ENCODE measurements around the gene RER1.

RER1 gene

DNA sequence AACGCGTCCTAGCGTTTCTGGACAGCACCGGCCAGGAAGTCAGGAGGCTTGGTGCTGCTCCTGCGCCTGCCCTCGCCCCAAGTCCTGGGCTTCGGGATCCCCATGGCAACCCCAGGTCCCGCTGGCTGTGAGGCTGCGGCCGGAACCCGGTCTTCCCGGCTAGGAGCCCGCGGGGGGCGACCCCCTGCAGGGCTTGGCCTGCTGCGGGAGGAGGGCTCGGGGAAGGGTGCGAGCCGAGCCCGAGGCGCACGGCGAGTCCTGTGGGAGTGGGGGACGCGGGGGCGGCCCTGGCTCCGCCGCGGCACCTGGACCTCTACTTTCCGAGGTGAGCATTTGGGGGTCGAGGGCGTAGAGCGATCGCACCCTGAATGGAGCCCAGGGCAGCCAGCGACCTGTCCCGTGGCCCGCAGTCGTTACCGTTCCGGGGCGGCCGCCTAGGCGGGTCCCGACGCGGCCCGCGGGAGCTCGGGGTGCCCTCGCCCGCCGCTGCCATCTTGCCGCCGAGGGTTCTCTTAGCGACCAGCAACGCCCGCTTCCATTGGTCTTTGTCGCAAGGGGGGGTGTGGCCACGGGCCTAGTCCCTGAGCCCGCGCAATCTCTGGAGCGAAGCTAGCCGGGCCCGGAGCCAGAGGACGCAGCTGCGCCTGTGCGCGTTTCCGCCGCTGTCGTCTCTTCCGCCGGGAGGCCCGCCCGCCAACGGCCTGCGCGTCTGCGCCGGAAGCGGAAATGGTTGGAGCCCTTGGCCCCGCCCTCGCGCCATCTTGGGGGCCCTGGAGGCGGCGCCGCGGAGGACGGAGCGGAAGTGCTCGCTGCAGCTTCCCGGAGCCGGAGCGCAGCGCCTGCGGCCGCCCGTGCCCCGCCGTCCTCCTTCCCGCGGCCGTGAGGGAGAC, at the start of gene RER1, which contains the start of gene MORN1:
TSS of gene RER1 (plus strand) at position 801 of the 890 bp plus-strand sequence. CDS start 3,950 bp downstream, outside the sequence.
TSS of gene MORN1 (minus strand) at position 514 of the 890 bp plus-strand sequence. CDS start at position 493, 21 bp downstream.
- DNase-seq = peak; percentile 99

- DNase-seq = no peak
Measured at GRCh38 chr1:2342384-2343022, 49.1 kb upstream of the RER1 start.

GRCh38 chr1:2343023-2343935, 48.4 kb upstream of the RER1 start:
- no peak for DNase-seq

GRCh38 chr1:2344121-2344681, 47.4 kb upstream of the RER1 start:
- DNase-seq = no peak

DNA sequence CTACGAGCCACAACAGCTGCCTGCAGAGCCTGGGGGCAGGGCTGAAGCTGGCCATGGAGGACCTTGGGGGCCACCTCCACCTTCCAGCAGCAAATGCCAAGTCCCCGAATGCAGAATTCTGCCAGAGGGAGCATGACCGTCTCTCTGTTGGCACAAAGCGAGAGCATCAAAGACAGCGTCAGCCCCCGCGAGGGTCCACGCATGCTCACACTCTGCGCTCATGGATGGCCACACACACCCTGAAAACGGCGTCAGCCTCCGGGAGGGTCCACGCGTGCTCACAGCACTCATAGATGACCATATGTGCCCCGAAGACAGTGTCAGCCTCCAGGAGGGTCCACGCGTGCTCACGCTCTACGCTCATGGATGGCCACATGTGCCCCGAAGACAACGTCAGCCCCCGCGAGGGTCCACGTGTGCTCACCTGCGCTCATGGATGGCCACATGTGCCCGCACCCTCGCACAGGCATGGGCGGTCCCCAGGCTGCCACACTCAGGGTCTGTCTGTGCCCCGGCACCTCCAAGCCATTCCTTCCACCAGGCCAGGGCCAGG, 46.8 kb upstream of the RER1 start:
- DNase-seq = no peak

- DNase-seq = no peak
Measured at GRCh38 chr1:2345297-2346075, 46.2 kb upstream of the RER1 start.

GRCh38 chr1:2346691-2347408, 44.8 kb upstream of the RER1 start:
- no peak for DNase-seq

- DNase-seq = no peak
Measured at GRCh38 chr1:2347409-2347785, 44.2 kb upstream of the RER1 start.

- no peak for DNase-seq
Measured at GRCh38 chr1:2347896-2348295, 43.7 kb upstream of the RER1 start.

DNA sequence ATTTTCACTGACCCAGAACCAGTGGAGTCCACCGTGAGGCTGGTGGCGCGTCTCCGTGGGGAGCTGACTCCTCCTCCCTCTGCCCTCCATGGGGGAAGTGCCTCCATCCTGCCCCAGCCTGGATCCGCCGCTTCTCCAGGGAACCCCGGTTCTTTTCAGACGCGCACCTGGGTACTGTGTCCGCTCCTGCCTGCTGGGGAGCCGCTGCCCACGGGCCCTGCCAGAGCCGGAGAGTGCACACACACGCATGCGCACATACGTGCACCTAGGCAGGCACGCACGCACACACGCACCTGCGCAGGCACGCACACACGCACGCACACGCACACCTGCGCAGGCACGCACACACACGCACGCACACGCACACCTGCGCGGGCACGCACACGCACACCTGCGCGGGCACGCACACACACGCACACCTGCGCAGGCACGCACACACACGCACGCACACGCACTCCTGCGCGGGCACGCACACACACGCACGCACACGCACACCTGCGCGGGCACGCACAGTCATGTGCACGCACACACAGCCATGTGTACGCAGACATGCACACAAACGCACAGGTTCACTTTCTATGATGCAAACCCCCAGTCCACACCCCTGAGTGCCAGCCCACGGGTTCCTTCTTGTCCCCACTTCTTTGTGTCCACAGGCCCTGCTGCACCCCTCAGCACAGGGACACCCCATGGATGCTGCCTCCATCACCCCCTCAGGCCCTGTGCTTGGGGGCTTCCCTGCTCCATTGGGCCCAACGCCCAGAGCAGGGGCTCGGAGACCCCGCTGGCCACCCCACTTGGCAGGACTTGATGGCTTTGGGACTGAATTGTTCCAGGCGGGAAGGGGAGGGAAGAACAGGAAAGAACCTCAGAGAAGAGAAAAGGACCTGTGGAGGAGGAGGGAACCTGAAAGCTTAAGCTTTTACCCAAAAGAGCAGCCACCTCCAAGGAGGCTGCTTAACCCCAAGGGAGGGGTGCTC, 43.0 kb upstream of the RER1 start:
- no peak for DNase-seq

GRCh38 chr1:2349806-2350205, 41.8 kb upstream of the RER1 start:
- DNase-seq = no peak

DNA sequence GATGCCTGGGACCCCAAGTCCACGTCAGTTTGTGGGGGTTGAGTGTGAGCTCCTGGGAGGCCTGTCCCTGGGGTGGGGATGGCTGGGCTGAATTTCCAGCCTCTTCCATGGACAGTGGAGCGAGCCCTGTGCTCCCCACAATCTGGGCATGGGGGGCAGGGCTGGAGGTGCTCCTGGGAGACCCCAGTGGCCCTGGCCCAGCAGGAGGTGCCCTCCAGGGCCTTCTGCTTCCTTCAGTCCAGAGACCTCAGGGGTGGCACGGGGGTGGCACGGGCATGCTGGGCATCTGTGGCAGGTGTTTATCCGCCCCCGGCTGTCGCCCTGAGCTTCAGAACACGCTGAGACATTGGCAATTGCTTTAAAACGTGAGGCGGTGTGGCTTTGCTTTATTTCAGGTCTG, 41.1 kb upstream of the RER1 start:
- no peak for DNase-seq

DNA sequence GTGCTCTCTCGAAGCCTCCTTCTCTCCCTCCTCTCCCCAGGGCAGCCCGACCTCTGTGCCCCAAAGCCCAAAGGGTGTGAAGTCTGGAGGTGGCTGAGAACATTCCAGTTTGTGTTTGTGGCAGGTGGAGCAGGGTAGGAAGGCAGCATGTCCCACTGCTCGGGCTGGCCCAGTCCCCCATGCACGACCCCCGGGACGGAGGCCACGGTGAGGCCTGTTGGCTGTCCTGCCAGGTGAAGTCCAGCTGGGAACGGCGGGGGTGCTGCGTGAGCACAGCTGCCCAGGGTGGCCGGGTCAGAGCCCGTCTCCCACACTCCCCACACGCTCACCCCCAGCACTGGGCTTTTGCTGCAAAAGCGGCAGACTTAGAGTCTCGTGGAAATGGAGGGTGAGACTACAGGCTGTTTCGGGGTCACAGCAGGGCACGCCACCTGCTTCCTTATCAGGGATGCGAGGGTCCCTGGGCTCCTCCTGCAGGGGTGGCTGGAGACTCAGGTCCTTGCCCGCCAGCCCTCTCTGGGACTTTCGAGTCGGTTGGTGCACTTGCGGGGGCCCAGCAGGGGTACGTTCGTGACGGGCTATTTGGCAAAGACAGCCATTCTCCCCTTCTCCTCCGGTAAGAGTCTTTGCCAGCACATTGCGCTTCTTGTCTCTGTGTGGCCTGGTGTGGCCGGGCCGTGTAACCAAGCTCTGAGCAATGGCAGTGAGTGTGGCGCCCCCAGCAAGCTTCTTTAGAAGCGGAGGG, 40.6 kb upstream of the RER1 start:
- no peak for DNase-seq

DNA sequence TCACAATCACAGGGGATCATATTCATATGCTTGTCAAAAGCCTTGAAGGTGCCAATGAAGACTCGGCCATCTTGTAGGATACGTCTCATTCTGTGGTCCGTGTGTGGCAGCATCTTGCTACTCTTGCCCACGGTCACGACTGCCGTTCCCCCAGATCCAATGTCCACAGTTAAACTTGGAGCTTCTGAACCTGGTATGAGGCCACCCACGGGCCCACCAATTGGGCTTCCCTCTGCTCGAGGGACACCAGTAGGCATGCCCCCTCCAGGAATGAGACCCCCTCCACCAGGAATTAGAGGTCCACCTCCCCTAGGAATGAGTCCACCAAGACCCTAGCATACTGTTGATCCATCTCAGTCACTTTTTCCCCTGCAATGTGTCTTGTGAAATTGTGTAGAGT, 39.9 kb upstream of the RER1 start:
- no peak for DNase-seq

DNA sequence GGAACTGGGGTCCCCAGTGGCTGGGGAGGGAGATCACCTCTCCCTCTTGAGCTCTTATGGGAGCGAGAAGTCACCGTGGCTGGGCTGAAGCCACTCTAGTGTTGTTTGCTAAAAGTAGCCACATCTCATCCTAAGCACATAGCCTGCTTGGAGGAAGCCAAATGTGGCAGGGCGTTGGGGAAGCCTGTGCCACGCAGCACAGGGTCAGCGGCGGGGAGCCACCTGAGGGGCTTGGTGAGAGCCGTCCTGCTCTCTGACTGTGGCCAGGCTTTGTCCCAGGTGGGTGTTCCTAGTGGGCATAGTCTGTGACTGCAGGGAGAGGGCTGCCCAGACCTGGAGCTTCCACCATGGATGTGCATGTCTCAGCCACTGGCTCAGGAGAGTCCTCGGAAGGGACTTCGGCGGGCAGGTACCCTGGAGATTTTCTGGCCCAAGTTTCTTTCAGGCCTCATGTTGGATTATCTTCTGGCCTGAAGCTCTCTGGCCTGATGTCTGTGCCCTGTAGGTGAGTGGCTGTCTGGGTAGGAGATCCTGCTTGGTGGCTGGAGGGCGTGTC, 39.2 kb upstream of the RER1 start:
- DNase-seq = no peak

DNA sequence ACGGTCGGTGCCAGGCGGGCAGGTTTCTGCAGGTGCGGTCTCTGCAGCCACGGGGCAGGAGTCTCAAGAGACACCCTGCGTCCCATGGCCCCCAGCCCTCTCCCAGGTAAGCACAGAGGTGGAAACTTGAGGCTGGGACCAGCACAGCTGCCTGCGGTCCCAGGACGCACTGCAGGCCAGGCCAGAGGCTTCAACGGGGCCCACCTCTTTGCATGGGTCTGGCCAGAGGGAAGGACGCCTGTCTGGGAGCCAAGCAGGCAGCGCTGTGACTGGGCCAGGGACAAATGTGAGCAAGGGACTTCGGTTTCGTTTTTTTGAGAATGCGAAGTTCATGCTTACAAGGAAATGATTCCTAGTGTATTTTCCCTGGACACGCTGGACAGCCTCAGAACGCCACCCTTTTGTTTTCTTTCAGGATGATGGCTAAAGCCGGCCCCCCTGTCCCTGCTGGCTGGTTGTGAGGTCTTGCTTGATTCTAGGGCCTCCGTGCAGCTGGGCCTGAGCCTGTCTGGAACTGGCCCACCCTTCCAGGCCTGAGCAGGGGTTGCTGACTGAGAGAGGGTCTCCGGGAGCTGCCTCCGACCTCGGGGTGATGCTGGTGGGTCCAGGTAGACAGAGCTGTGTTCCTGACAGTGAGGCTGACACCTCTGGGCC, 38.6 kb upstream of the RER1 start:
- no peak for DNase-seq

DNA sequence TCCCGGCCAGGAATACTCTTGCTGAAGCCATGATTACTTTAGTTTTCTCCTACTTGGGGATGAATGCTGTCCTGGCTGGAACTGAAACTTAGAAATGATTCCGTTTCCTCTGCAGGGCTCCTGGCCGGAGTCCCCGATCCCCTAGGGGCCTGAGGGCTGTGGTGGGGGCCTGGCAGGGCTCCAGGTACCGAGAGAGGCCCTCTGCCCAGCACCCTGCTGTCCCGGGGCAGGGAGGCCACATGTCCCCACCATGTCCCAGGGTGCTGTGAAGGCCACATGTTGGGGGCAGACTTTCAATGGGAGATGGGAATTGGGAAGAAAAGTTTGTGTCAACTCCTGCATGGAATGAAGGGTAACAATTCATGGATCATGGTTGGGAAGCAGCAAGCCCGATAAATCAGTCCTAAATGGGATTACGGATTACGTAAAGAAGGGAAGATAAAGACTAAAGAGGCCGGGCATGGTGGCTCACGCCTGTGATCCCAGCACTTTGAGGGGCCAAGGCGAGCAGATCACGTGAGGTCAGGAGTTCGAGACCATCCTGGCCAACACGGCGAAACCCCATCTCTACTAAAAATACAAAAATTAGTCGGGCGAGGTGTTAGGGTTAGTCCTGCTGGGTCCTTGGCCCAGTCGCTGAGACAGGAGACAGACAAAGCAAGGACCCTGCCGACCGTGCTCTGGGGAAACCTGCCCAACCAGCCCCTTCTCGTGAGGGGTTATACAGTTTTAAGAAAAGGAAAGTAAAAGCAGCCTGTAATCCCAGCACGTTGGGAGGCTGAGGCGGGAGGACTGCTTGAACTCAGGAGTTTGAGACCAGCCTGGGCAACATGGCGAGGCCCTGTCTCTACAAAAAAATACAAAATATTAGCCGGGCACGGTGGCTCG, 37.8 kb upstream of the RER1 start:
- no peak for DNase-seq
